Ectodermal cell (in vitro differentiated cells): ENCODE data around the gene MRPL20.
"Not testable (repeated sequence)": the region's sequence is repeated elsewhere in the genome, so short reads cannot be mapped to it uniquely, and the experiment has no call there.

ENCODE experiments used
- H3K27ac ChIP-seq: 2 replicates; pipeline ENCODE4 v1.7.0; 2013; ENCODE audit warnings: mild to moderate bottlenecking, low read depth, low read length; ENCODE audit not compliant: insufficient read depth, poor library complexity, severe bottlenecking
- H3K27me3 ChIP-seq: 2 replicates; pipeline ENCODE4 v1.7.0; 2013; ENCODE audit warnings: mild to moderate bottlenecking, low read length; ENCODE audit not compliant: insufficient read depth, control insufficient read depth, poor library complexity, severe bottlenecking
- H3K36me3 ChIP-seq: one replicate; pipeline ENCODE4 v1.7.0; 2013; ENCODE audit warnings: low read length; ENCODE audit not compliant: control insufficient read depth, insufficient read depth
- H3K4me1 ChIP-seq: one replicate; pipeline ENCODE4 v1.7.0; 2013; ENCODE audit warnings: low read length; ENCODE audit not compliant: control insufficient read depth, insufficient read depth
- H3K4me3 ChIP-seq: 2 replicates; pipeline ENCODE4 v1.7.0; 2013; ENCODE audit warnings: low read depth, low read length, control low read depth; ENCODE audit not compliant: insufficient read depth
- H3K9me3 ChIP-seq: 2 replicates; pipeline ENCODE4 v1.7.0; 2013; ENCODE audit warnings: mild to moderate bottlenecking, low read length, moderate library complexity; ENCODE audit not compliant: control insufficient read depth
- WGBS, 2 experiments: methylation state at CpG; one replicate each; pipeline ENCODE4 v1.1.7; 2013; ENCODE audit warnings: missing lambda C conversion rate in 2 of 2; 5-methylcytosine and 5-hydroxymethylcytosine counted together

Gene MRPL20

DNA sequence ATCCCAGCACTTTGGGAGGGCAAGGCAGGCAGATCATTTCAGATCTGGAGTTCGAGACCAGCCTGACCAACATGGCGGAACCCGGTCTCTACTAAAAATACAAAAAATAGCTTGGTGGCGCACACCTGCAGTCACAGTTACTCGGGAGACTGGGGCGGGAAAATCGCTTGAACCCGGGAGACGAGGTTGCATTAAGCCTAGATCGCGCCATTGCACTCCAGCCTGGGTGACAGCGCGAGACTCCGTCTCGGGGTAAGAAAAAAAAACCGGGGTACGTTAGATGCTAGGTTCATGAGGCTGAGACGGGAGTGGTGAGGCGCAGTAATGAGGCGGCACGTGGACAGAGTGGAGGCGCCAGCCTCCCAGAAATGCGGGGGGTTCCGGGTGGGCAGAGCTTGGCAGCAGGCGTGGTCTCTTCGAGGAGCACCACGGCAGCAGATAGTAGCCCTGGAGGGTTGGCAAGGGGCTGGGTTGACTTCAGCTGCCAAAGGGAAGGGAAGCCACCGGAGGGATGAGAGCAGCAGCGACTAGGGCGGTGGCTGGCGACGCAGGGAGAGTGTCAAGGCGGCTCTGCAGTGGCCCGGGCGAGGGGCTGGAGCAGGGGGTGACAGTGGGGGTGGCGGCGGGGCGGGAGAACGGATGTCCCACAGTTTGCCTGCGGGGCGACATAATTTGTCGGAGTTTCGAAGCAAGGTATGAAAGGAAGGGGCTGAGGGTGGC is 832 bp downstream of the MRPL20 start:
- WGBS, 2 experiments: 51 to 53% methylated on average over 43 of the region's 43 CpGs
- Histone ChIP-seq H3K36me3 (peaks cover 20% of the 10 kb centered on the region), H3K9me3 (no peaks in the 10 kb centered on the region), H3K4me3 (peak overlapping the region; percentile 88), H3K27me3 (no peaks in the 10 kb centered on the region), H3K27ac (no peak overlapping the region), H3K4me1 (peaks cover 17% of the 10 kb centered on the region)

DNA sequence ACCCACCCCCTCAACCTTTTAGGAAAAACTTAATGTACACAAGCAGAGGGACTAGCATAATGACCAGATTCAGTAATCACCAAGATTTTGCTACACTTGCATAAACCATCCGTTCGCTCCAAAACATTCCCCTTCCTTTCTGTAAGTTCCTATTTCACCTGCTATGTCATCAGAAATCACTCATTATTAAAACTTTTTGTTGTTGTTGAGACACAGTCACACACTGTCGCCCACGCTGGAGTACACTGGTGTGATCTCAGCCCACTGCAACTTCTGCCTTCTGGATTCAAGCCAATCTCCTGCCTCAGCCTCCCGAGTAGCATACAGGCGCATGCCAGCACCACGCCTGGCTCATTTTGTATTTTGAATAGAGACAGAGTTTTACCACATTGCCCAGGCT is 3.4 kb downstream of the MRPL20 start:
- Histone ChIP-seq H3K27ac (no peak overlapping the region), H3K36me3 (peaks cover 20% of the 10 kb centered on the region), H3K9me3 (no peaks in the 10 kb centered on the region), H3K4me1 (peaks cover 14% of the 10 kb centered on the region), H3K27me3 (no peaks in the 10 kb centered on the region), H3K4me3 (no peak overlapping the region)
- 93 to 97% methylated on average over 7 of the region's 7 CpGs for WGBS, 2 experiments

DNA sequence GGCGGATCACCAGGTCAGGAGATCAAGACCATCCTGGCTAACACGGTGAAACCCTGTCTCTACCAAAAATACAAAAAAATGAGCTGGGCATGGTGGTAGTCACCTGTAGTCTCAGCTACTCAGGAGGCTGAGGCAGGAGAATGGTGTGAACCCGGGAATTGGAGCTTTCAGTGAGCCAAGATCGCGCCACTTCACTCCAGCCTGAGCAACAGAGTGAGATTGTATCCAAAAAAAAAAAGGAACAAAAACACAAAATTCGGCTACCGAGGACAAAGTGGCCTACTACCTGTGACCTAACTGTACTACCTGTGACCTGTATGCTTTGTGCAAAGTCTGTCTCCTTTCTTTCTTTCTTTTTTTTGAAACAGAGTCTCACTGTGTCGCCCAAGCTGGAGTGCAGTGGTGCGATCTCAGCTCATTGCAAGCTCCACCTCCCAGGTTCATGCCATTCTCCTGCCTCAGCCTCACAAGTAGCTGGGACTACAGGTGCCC is 4.1 kb downstream of the MRPL20 start:
- 92% methylated on average over 9 of the region's 9 CpGs for WGBS, 2 experiments
- peaks cover 14% of the 10 kb centered on the region for H3K4me1 ChIP-seq
- H3K27me3 ChIP-seq, H3K9me3 ChIP-seq, H3K4me3 ChIP-seq, H3K27ac ChIP-seq: not testable (repeated sequence)
- H3K36me3 ChIP-seq: peaks cover 20% of the 10 kb centered on the region

DNA sequence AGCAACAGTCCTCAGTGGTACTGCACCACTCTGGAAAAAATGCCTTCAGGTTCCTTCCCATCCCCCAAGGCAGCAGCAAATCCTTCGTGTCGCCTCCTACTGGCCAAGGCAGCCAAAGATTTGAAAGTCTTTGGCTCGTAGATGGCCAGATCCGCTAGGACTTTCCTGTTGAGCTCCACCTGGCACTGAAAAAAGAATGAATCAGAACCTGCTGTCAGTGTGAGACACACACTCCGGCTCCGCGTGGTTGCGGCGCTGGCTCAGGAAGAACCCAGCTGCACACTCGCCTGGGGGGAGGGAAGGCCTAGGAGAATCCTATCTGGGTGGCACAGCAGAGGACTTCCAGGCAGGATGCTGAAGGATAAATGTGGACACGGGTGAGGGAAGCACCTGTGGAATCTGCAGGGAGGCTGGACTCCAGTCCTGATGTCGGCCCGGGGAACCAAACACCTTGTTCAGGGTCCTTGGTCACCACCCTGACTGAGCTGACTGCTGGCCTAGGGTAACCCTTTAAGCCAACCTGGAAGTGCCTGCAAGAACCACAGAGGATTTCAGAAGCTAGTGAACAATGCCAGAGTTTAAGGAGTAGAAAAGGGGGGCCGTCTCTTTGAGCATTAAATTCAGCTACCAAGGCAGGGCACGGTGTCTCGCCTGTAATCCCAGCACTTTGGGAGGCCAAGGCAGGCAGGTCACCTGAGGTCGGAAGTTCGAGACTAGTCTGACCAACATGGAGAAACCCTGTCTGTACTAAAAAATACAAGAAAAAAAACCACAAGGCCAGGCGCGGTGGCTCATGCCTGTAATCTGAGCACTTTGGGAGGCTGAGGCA is 4.8 kb downstream of the MRPL20 start:
- Histone ChIP-seq H3K36me3 (peaks cover 27% of the 10 kb centered on the region), H3K4me1 (peaks cover 21% of the 10 kb centered on the region), H3K27ac (peak overlapping the region; percentile 63), H3K9me3 (no peaks in the 10 kb centered on the region), H3K27me3 (no peaks in the 10 kb centered on the region), H3K4me3 (no peak overlapping the region)
- 87 to 89% methylated on average over 20 of the region's 20 CpGs for WGBS, 2 experiments

DNA sequence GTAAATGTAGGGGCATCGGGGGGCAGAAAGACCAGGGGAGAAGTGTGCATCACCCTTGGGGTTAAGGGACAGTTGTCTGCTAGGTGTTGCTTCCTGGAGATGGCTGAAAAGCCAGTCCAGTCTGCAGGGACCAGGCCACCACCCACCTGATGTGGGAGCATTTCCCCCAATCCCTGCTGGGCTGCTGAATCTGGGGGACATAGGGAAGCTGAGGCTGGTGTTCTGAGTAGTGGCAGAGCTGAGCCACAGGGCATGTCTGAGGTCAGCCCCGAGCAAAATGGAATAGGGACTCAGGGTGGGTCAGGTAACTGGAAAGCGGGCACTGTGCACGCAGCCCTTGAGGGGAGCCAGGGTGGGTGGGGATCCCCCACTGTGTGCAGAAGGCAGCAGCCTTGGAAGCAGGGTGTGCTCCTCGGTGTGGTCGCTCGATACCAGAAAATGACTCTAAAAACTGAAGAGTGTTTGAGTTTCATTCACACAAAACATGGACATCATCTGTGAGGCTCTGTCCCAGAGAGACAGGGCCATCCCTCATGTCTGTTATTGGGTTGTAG is 5.6 kb downstream of the MRPL20 start:
- Histone ChIP-seq H3K4me3 (no peak overlapping the region), H3K4me1 (peaks cover 21% of the 10 kb centered on the region), H3K27ac (no peak overlapping the region), H3K27me3 (no peaks in the 10 kb centered on the region), H3K36me3 (peaks cover 32% of the 10 kb centered on the region), H3K9me3 (no peaks in the 10 kb centered on the region)
- WGBS, 2 experiments: 95 to 96% methylated on average over 7 of the region's 7 CpGs

DNA sequence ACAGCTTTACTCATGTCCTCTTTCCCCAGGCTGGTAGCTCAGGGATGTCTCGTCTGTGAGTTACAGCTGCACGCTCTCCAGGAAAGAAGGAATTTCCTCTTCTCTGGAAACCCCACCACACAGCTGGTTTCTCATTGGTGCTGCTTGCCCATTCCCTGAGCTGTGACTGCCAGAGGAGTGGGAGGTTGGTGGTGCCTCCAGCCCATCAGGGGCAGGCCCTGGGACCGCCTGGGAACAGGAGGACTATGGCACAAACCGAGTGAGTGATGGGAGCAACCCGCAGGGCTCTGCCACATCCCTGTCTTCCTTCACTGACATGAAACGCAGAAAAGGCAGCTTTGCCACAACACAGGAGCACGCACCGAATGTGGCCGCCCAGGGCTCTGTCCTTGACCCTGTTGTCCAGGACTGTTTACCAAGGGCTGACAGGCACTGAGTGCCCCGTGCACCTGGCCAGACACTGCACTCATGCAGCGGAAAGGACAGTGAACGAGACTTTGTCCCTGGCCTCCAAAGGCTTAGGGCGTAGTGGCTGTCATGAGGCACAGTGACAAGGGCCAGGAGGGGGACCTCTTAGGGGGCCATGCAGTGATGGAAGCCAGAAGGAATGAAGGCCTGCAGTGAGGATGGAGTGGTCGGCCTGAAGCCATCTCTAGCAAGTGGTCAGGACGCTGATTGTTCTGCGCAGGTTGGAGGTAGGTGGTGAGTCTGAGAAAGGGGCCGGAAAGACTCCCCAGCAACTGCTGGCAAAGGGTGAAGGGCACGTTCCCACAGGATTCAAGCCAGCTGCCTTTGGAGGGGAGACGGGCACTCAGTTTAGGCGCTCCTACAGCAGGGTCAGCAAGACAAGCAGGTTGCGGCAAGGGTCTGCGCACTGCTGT is 6.3 kb downstream of the MRPL20 start:
- peaks cover 32% of the 10 kb centered on the region for H3K36me3 ChIP-seq
- no peaks in the 10 kb centered on the region for H3K9me3 ChIP-seq
- H3K27ac ChIP-seq: no peak overlapping the region
- peak overlapping the region; percentile 100 for H3K4me3 ChIP-seq
- 95 to 96% methylated on average over 22 of the region's 22 CpGs for whole genome bisulfite sequencing, 2 experiments
- peaks cover 16% of the 10 kb centered on the region for H3K4me1 ChIP-seq
- no peaks in the 10 kb centered on the region for H3K27me3 ChIP-seq

DNA sequence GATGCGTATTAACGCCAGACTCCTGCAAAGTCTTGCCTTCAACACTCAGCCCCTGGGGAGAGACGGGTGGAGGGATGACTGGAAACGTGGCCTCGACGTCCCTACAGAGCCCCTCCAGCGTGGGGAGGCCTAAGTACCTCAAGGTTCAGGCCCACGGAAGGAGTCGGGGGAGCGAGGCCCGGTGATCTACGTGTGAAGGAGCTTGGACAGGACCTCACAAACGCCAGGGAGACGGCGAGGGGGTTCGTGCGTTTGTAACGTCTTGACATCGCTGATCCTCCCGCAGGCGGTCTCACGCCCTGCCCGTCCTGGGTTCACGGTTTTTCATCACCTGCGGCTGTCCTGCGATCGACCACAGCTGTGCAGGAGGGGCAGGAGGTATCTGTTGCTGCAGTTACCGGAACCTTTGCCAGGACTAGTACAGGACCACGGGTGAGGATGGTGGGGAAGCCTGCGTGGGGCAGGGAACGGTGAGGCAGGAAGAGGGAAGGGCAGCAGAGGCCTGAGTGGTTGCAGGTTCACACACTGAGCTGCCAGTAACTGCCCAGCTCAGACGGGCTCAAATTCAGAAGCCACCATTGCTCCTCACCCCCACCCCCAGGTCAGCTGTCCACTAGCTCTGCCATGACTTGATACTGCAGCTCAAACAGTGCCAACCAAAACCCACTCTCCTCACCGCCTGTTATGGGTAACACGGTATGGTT is 7.1 kb downstream of the MRPL20 start:
- no peaks in the 10 kb centered on the region for H3K9me3 ChIP-seq
- peaks cover 33% of the 10 kb centered on the region for H3K36me3 ChIP-seq
- peak overlapping the region; percentile 100 for H3K4me3 ChIP-seq
- WGBS, 2 experiments: 11 to 12% methylated on average over 34 of the region's 34 CpGs
- peaks cover 14% of the 10 kb centered on the region for H3K4me1 ChIP-seq
- H3K27me3 ChIP-seq: no peaks in the 10 kb centered on the region
- H3K27ac ChIP-seq: peak overlapping the region; percentile 33

DNA sequence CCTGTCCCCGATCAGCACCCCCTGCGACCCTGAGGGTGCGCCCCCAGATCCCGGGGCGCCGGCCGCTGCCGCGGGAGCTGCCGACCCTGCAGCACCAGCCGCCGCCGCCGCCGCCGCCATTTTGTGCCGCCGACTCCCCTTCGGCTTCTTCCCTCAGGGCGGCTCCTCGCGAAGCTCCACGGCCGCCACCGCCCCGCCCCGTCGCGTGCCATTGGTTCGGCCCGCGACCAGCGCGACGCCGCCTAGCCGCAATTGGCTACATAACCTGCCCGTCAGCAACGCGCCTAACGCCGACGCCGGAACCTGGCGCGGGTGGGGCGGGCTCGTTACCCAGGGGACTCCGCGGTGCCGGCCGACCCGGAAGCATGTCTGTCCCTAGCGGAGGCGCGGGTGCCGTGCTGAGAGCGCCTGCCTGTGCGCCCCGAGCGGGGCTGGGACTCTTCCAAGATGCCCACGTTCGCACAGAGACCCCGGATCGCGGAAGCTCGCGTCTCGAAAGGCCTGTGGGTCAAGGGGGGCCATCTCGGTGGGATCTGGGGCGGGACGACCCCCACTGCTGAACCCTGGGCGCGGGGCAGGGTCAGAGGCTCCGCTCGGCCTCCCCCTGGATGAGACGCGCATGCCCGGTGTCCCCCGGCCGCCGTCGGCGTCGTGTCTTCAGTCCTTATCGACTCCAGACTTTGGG is 7.8 kb downstream of the MRPL20 start, which contains the start of gene CCNL2:
Gene CCNL2 (minus strand): TSS at position 149 of the 685 bp plus-strand sequence. CDS start 29 bp downstream, at position 120.
- H3K4me3 ChIP-seq: peak within 1 kb of the TSS; percentile 100
- H3K36me3 ChIP-seq: peaks cover 28% of the 10 kb centered on the region
- no peaks in the 10 kb centered on the region for H3K27me3 ChIP-seq
- WGBS, 2 experiments: 0% methylated on average over 86 of the region's 86 CpGs
- peaks cover 14% of the 10 kb centered on the region for H3K4me1 ChIP-seq
- H3K27ac ChIP-seq: peak within 1 kb of the TSS; percentile 33
- H3K9me3 ChIP-seq: no peaks in the 10 kb centered on the region
